ENCODE measurements around the gene CCDC89. TPM values are rescaled to one million over a fixed set of nuclear protein-coding genes. Genes with fewer than 3 reads are reported as not detected.

Gene CCDC89
- not detected for total RNA-seq
- polyA plus RNA-seq (2013, experiment 1 of 2), result not detected
- polyA plus RNA-seq (2013, experiment 2 of 2), result 0.21 TPM
- long read RNA-seq, experiment 1, result 0 reads
- long read RNA-seq, experiment 2, result 0 reads
- long read RNA-seq, experiment 3, result 0 reads
- long read RNA-seq, experiment 4, result 0 reads

GRCh38 chr11:85685820-85686459, at the start of gene CCDC89:
Gene CCDC89, minus strand, starts transcription at chr11:85686195. Its CDS starts 65 bp downstream, at chr11:85686130.
- H3K4me3 ChIP-seq (ENCODE audit: low read length), result no peak within 1 kb of the TSS
- Mint-ChIP-seq H3K27ac (no peak within 1 kb of the TSS), H3K4me3 (no peak within 1 kb of the TSS), H3K36me3 (ENCODE audit: low read depth) (no peaks in the 10 kb centered on the region), H3K27me3 (ENCODE audit: insufficient read depth) (no peaks in the 10 kb centered on the region), H3K4me1 (peaks cover 11% of the 10 kb centered on the region), H3K9me3 (no peaks in the 10 kb centered on the region)
- H3K9me3 ChIP-seq (ENCODE audit: control insufficient read depth, low read length), result no peaks in the 10 kb centered on the region
- no peaks in the 10 kb centered on the region for H3K36me3 ChIP-seq (ENCODE audit: control insufficient read depth, insufficient read depth, low read length)
- H3K27me3 ChIP-seq (ENCODE audit: control insufficient read depth, insufficient read depth, low read length, poor library complexity, severe bottlenecking), result no peaks in the 10 kb centered on the region
- WGBS, 2 experiments (ENCODE audit: insufficient coverage in 1 of 2, insufficient read length in 1 of 2), result 91 to 92% methylated on average over 13 of the region's 13 CpGs
- peaks cover 1% of the 10 kb centered on the region for H3K4me1 ChIP-seq (ENCODE audit: control insufficient read depth, insufficient read depth, low read length)
- no peak for TF ChIP-seq CTCF (conservative IDR thresholded peaks at IDR 0.05)
- H3K9ac ChIP-seq (ENCODE audit: extremely low read depth, low read length, poor library complexity, severe bottlenecking), result no peak within 1 kb of the TSS
- H3K27ac ChIP-seq (ENCODE audit: low read depth, low read length), result no peak within 1 kb of the TSS
- no peak for DNase-seq

GRCh38 chr11:85732965-85733364, 47.0 kb upstream of the CCDC89 start:
- Histone ChIP-seq H3K36me3 (ENCODE audit: control insufficient read depth, insufficient read depth, low read length) (no peaks in the 10 kb centered on the region), H3K4me3 (ENCODE audit: low read length) (no peak overlapping the region), H3K4me1 (ENCODE audit: control insufficient read depth, insufficient read depth, low read length) (no peaks in the 10 kb centered on the region), H3K9me3 (ENCODE audit: control insufficient read depth, low read length) (no peaks in the 10 kb centered on the region), H3K27ac (ENCODE audit: low read depth, low read length) (no peak overlapping the region), H3K9ac (ENCODE audit: extremely low read depth, low read length, poor library complexity, severe bottlenecking) (no peak overlapping the region), H3K27me3 (ENCODE audit: control insufficient read depth, insufficient read depth, low read length, poor library complexity, severe bottlenecking) (no peaks in the 10 kb centered on the region)
- H3K4me1 Mint-ChIP-seq, result peaks cover 8% of the 10 kb centered on the region
- H3K4me3 Mint-ChIP-seq, result no peak overlapping the region
- no peaks in the 10 kb centered on the region for H3K9me3 Mint-ChIP-seq
- no peak for DNase-seq
- no peak for TF ChIP-seq CTCF (conservative IDR thresholded peaks at IDR 0.05)
- no peaks in the 10 kb centered on the region for H3K36me3 Mint-ChIP-seq (ENCODE audit: low read depth)
- no peak overlapping the region for H3K27ac Mint-ChIP-seq
- H3K27me3 Mint-ChIP-seq (ENCODE audit: insufficient read depth), result no peaks in the 10 kb centered on the region

GRCh38 chr11:85726381-85726780, 40.4 kb upstream of the CCDC89 start:
- DNase-seq, result no peak
- no peak overlapping the region for H3K4me3 Mint-ChIP-seq
- H3K27me3 Mint-ChIP-seq (ENCODE audit: insufficient read depth), result no peaks in the 10 kb centered on the region
- no peaks in the 10 kb centered on the region for H3K9me3 ChIP-seq (ENCODE audit: control insufficient read depth, low read length)
- H3K4me1 ChIP-seq (ENCODE audit: control insufficient read depth, insufficient read depth, low read length), result no peaks in the 10 kb centered on the region
- no peak overlapping the region for H3K27ac Mint-ChIP-seq
- no peak overlapping the region for H3K4me3 ChIP-seq (ENCODE audit: low read length)
- H3K36me3 ChIP-seq (ENCODE audit: control insufficient read depth, insufficient read depth, low read length), result no peaks in the 10 kb centered on the region
- H3K9ac ChIP-seq (ENCODE audit: extremely low read depth, low read length, poor library complexity, severe bottlenecking), result no peak overlapping the region
- no peaks in the 10 kb centered on the region for H3K36me3 Mint-ChIP-seq (ENCODE audit: low read depth)
- 99% methylated on average over 3 of the region's 3 CpGs; no CpG with 5 or more reads in 1 of the 2 experiments for WGBS, 2 experiments (ENCODE audit: insufficient coverage in 1 of 2, insufficient read length in 1 of 2)
- no peaks in the 10 kb centered on the region for H3K9me3 Mint-ChIP-seq
- no peaks in the 10 kb centered on the region for H3K27me3 ChIP-seq (ENCODE audit: control insufficient read depth, insufficient read depth, low read length, poor library complexity, severe bottlenecking)
- no peak for TF ChIP-seq CTCF (conservative IDR thresholded peaks at IDR 0.05)
- H3K27ac ChIP-seq (ENCODE audit: low read depth, low read length), result no peak overlapping the region
- H3K4me1 Mint-ChIP-seq, result peaks cover 6% of the 10 kb centered on the region

All from endodermal cell (in vitro differentiated cells).